GM18867 (cell line): ENCODE measurements around the gene SPRN.

ENCODE experiments used
- ATAC-seq: cut with Tn5 transposase; IDR thresholded peaks from one replicate; pipeline ENCODE4 v1.9.1; 2021; ENCODE audit warnings: mild to moderate bottlenecking, moderate library complexity; ENCODE audit not compliant: unreplicated experiment

Gene SPRN

GRCh38 chr10:133411523-133412380 lies 12.7 kb downstream of the SPRN start:
- ATAC-seq = no peak

DNA sequence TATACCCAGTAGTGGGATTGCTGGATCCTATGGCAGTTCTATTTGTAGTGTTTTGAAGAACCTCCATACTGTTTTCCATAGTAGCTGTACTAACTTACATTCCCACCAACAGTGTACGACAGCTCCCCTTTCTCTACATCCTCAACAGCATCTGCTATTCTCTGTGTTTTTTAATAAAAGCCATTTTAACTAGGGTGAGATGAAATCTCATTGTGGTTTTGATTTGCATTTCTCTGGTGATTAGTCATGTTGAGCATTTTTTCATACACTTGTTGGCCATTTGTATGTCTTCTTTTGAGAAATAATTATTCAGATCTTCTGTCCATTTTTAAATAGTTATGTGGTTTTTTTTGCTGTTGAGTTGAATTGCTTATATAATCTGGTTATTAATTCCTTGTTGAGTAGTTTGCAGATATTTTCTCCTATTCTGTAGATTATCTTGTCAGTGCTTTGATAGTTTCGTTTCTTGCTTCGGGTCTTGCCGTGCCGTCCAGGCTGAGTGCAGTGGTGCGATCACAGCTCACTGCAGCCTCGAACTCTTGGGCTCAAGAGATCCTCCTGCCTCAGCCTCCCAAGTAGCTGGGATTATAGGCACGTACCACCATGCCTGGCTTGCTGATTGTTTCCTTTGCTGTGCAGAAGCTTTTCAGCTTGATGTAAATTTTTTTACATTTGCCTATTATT lies 18.4 kb downstream of the SPRN start:
- no peak for ATAC-seq

- ATAC-seq = no peak
Observed at GRCh38 chr10:133405272-133405671, 19.2 kb downstream of the SPRN start.

- no peak for ATAC-seq
Observed at GRCh38 chr10:133403784-133404183, 20.6 kb downstream of the SPRN start.

GRCh38 chr10:133403359-133403758 lies 21.1 kb downstream of the SPRN start:
- ATAC-seq = no peak

DNA sequence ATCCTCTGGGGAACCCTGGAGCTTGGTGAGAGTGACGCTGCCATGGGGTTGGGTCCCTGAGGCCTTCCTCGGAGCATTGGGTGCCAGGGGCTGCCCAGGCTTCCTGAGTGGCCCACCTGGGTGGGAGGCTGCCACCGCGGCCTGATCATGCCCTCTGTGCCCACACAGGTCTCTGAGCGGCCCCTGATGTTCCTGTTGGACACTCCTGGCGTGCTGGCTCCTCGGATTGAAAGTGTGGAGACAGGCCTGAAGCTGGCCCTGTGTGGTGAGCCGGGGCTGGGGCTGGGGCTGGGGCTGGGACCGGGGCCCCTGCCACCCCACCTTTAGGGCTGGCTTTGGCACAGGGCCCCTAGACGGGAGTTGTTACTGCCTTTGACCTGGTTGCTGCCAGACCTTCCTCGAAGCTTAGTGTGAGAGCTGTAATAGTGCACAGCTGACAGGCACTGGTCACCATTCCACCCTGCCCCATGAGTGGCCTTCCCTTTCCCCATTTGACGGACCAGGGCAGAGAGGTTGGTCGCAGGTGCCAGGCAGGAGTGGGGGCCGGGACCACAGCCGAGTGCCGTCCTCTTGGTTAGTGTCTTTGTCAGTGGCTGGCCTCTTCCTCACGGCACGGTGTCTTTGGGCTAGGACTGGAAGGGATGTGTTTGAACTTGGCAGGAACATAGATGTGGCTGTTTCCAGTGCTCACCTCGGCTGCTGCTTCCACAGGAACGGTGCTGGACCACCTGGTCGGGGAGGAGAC lies 22.3 kb downstream of the SPRN start:
- ATAC-seq = no peak

DNA sequence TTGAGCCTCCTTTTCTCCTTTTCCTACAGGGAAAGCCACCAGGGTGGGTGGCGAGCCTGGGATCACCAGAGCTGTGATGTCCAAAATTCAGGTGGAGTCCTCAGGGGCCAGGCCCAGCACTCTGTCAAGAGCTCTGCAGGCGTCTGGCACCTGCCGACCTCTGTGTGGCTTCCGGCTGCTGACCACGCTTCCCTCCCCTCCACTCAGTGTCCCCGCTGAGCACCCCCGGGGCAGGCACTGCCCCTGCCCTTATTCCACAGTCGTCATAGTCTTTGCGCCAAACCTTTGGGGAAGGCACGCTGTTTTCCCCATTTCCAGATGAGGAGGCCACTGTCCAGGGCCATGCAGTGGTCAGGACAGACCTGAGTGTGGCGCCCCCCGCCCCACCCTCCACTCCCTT lies 22.9 kb downstream of the SPRN start:
- ATAC-seq = peak; percentile 11

DNA sequence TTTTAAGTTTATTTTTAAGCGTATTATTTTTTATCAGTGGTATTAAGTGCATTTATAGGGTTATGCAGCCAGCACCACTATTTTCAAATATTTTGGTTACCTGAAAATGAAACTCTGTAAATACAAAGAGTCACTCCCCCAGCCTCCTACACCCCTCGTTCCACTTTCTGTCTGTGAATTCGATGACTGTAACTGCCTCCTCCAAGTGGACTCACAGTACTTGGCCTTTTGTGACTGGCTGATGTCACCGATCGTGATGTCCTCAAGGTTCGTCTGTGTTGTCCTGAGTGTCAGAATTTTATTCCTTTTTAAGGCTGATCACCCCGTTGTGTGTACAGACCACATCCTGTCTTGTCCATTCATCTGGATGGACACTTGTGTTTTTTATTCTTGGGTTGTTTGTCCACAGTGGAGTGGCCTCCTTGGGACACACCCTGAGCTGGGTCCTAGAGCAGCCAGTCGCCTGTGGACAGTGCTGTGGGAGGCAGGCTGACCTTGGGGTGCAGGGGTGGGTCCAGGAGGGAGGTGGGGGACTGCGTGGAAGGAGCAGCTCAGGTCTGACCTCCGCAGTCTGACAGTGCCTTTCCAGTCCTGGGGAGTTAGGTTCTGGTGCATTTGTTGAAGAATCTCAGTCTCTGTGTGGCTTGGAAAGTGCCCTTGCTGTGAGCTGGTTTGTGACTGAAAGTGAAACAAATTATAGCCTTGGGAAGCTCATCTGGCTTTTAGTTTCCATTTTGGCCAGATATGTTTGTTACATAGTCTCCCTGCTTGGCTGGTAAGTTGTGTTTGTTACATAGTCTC lies 23.6 kb downstream of the SPRN start:
- ATAC-seq = peak; percentile 77

GRCh38 chr10:133399123-133399601 lies 25.3 kb downstream of the SPRN start:
- ATAC-seq = no peak

GRCh38 chr10:133397938-133398337 lies 26.5 kb downstream of the SPRN start:
- no peak for ATAC-seq

DNA sequence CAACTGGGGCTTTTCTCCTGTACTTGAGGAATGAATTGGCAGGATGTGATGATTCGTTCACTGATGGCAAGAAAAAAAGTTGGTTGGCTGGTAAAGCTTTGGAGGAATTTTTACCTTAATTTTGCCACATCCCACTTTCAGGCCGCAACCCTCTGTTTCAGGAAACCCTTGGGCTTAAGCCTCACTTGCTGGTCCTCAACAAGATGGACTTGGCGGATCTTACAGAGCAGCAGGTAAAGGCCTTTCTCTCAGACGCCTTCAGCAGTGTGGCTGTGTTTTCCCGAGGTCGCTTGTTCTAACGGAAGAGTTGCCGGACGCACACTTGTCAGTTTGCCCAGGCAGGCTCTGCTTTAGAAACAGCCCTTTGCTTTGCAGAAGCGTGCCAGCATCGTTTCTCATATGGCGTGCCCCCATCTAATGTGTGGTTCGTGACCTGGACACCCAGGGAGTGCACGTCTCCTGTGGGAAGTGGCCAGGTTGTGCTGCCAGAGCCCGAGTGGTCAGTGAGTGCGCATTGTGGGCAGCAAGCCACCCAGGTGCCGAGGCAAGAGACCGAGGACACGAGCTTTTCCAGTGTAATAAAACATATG lies 28.3 kb downstream of the SPRN start:
- no peak for ATAC-seq

GRCh38 chr10:133394801-133395221 lies 29.6 kb downstream of the SPRN start:
- no peak for ATAC-seq

DNA sequence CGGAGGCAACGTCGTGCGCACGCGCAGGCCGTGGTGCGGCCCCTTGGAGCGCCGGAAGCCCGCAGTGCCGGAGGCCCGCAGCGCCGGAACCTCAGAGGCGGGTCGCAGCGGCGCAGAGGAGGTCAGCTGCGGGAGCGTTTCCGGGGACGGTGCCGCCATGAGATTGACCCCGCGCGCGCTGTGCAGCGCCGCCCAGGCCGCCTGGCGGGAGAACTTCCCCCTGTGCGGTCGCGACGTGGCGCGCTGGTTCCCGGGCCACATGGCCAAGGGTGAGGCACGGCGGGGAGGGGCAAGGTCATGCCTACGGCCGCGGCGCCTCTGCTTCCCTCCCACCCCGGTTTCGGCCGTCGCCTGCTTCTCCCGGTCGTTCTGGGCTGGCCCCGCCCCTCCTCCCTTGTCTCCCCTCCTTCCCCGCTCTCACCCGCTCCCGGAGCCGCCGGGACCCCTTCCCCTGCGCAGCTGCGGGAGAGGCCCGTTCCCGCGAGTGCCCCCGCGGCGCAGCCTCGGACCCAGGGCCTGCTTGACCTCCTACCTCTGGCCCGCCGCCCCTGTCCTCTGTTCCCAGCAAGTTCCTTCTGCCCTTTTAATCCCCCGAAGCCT lies 30.3 kb downstream of the SPRN start, which contains the start of gene MTG1:
Gene MTG1, plus strand, starts transcription at position 94 of the 600 bp plus-strand sequence. Its CDS starts 64 bp downstream, at position 158.
- peak; percentile 74 for ATAC-seq

- ATAC-seq = no peak
Observed at GRCh38 chr10:133393401-133394063, 30.9 kb downstream of the SPRN start.

GRCh38 chr10:133391761-133392518 lies 32.5 kb downstream of the SPRN start:
- no peak for ATAC-seq

DNA sequence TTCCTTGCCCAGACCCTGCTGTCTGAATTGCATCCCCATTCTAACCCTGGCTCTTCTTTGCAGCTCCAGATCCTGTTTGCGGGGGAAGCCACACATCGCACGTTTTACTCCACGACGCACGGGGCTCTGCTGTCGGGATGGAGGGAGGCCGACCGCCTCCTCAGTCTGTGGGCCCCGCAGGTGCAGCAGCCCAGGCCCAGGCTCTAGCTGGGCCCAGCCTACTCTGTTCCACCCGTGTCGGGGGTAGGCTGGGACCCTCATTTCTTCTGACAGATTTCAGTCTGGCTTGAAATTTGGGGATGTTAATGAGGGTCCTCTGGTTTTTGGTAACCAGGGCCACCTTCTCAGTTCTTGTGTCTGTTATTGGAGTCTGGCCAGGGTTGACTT lies 33.2 kb downstream of the SPRN start:
- ATAC-seq = no peak

- ATAC-seq = no peak
Observed at GRCh38 chr10:133390597-133391248, 33.7 kb downstream of the SPRN start.
